ENCODE data around the gene RYR1.
"Not testable (repeated sequence)": the region's sequence is repeated elsewhere in the genome, so short reads cannot be mapped to it uniquely, and the experiment has no call there.

RYR1 gene

DNA sequence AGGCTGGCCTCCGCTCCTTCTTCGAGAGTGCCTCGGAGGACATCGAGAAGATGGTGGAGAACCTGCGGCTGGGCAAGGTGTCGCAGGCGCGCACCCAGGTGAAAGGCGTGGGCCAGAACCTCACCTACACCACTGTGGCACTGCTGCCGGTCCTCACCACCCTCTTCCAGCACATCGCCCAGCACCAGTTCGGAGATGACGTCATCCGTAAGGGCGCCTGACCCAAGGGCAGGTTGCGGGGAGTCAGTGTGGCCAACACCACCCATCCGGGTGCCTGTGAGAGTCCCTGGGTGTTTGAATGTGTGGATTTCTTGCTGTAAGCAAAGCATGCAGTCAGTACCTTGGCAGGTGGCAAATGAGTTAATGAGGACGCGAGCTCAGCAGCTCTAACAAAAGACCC is 78.8 kb downstream of the RYR1 start:
- DNase-seq (ENCODE audit: low read depth in 1 of 2, low spot score in 1 of 2): no peak

DNA sequence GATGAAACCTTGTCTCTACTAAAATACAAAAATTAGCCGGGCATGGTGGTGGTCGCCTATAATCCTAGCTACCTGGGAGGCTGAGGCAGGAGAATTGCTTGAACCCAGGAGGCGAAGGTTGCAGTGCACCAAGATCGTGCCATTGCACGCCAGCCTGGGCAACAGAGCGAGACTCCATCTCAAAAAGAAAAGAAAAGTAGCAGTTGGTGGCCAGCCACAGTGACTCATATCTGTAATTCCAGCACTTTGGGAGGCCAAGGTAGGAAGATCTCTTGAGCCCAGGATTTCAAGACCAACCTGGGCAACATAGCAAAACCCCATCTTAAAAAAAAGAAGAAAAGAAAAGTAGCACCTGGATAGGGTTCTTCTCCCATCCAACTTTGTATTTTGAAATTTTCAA is 79.7 kb downstream of the RYR1 start:
- not testable (repeated sequence) for DNase-seq (ENCODE audit: low read depth in 1 of 2, low spot score in 1 of 2)

GRCh38 chr19:38513762-38514167 is 80.3 kb downstream of the RYR1 start:
- DNase-seq (ENCODE audit: low read depth in 1 of 2, low spot score in 1 of 2): no peak

- peak; percentile 68 to 72 for DNase-seq (ENCODE audit: low read depth in 1 of 2, low spot score in 1 of 2)
Measured at GRCh38 chr19:38514812-38515633, 81.5 kb downstream of the RYR1 start.

- no peak for DNase-seq (ENCODE audit: low read depth in 1 of 2, low spot score in 1 of 2)
Measured at GRCh38 chr19:38515896-38516295, 82.4 kb downstream of the RYR1 start.

- DNase-seq (ENCODE audit: low read depth in 1 of 2, low spot score in 1 of 2): no peak
Measured at GRCh38 chr19:38516802-38517201, 83.3 kb downstream of the RYR1 start.

DNA sequence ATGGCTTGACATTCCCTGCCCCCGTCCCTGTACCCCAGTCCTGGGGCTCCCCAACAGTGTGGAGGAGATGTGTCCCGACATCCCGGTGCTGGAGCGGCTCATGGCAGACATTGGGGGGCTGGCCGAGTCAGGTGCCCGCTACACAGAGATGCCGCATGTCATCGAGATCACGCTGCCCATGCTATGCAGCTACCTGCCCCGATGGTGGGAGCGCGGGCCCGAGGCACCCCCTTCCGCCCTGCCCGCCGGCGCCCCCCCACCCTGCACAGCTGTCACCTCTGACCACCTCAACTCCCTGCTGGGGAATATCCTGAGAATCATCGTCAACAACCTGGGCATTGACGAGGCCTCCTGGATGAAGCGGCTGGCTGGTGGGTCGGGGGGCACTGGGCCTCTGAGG is 83.8 kb downstream of the RYR1 start:
- no peak for DNase-seq (ENCODE audit: low read depth in 1 of 2, low spot score in 1 of 2)

GRCh38 chr19:38517980-38518379 is 84.5 kb downstream of the RYR1 start:
- DNase-seq (ENCODE audit: low read depth in 1 of 2, low spot score in 1 of 2): not testable (repeated sequence)

DNA sequence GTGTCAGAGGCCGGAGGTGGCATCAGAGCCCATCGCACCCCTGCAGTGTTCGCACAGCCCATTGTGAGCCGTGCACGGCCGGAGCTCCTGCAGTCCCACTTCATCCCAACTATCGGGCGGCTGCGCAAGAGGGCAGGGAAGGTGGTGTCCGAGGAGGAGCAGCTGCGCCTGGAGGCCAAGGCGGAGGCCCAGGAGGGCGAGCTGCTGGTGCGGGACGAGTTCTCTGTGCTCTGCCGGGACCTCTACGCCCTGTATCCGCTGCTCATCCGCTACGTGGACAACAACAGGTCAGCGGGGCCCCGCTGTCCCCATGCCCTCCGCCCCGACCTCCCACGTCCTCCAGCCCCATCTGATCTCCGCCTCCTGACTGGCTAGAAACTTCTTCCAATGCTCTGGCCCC is 85.7 kb downstream of the RYR1 start:
- DNase-seq (ENCODE audit: low read depth in 1 of 2, low spot score in 1 of 2): no peak

GRCh38 chr19:38519988-38520387 is 86.5 kb downstream of the RYR1 start:
- DNase-seq (ENCODE audit: low read depth in 1 of 2, low spot score in 1 of 2): no peak

- DNase-seq (ENCODE audit: low read depth in 1 of 2, low spot score in 1 of 2): no peak
Measured at GRCh38 chr19:38522915-38523314, 89.4 kb downstream of the RYR1 start.

GRCh38 chr19:38523319-38523718 is 89.8 kb downstream of the RYR1 start:
- no peak for DNase-seq (ENCODE audit: low read depth in 1 of 2, low spot score in 1 of 2)

DNA sequence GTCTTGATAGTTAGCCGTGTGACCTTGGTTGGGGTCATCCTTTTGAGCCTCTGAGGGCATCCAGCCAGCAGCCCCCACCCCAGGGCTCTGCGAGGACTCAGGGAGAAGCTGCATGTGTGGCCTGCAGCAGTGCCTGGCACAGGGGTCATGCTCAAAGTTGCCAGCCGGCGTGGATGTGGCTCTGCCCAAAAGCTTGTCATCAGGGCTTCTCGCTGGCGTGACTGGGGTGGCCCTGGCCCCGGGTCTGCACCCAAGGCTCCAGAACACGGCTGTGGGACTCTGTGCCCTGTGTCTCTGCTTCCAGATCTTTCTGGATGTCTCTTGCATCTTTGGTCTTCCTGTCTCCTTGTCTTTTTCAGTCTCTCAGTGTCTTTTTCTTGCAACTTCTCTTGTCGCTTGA is 90.9 kb downstream of the RYR1 start:
- DNase-seq (ENCODE audit: low read depth in 1 of 2, low spot score in 1 of 2): no peak

- DNase-seq (ENCODE audit: low read depth in 1 of 2, low spot score in 1 of 2): no peak
Measured at GRCh38 chr19:38524994-38525634, 91.6 kb downstream of the RYR1 start.

GRCh38 chr19:38526430-38526829 is 92.9 kb downstream of the RYR1 start:
- DNase-seq (ENCODE audit: low read depth in 1 of 2, low spot score in 1 of 2): no peak

DNA sequence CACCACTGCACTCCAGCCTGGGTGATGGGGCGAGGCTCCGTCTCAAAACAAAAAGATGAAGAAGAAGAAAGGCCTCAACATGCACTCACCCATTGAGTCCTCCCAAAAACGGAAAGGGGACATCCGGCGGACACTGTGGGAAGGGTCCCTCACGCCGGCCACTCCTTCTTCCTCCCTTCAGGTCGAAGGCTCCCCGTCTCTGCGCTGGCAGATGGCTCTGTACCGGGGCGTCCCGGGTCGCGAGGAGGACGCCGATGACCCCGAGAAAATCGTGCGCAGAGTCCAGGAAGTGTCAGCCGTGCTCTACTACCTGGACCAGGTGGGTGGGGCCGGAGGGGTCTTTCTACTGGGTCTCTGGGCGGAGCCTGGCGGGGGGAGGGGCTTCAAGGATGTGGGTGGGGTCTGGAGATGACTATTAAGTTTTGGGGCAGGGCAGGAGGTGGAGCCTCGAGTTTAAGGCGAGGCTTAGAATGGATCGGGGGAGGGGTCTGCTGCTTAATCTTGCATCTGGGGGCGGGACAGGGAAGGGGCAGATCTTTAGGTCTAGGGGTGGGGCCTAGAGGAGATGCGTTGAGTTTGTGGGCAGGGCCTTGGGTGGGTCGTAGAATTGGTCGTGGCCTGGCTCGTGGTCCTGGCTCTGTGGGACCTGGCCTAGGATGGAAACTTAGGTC is 94.1 kb downstream of the RYR1 start:
- no peak for DNase-seq (ENCODE audit: low read depth in 1 of 2, low spot score in 1 of 2)

GRCh38 chr19:38528213-38528755 is 94.8 kb downstream of the RYR1 start:
- DNase-seq (ENCODE audit: low read depth in 1 of 2, low spot score in 1 of 2): no peak

GRCh38 chr19:38528931-38529330 is 95.4 kb downstream of the RYR1 start:
- DNase-seq (ENCODE audit: low read depth in 1 of 2, low spot score in 1 of 2): no peak

DNA sequence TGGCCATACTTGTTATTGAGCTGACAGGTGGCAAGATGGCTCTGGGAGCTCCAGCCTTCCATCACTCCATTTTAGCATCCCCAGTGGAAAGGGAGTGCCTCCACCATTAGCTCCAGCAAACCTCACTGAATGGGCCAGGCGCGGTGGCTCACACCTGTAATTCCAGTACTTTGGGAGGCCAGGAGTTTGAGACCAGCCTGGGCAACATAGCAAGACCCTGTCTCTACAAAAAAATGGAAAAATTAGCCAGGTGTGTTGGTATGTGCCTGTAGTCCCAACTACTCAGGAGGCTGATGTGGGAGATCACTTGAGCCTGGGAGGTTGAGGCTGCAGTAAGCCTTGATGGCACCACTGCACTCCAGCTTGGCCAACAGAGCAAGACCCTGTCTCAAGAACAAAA is 98.0 kb downstream of the RYR1 start:
- no peak for DNase-seq (ENCODE audit: low read depth in 1 of 2, low spot score in 1 of 2)

GRCh38 chr19:38532939-38533338 is 99.4 kb downstream of the RYR1 start:
- no peak for DNase-seq (ENCODE audit: low read depth in 1 of 2, low spot score in 1 of 2)

- no peak for DNase-seq (ENCODE audit: low read depth in 1 of 2, low spot score in 1 of 2)
Measured at GRCh38 chr19:38534574-38534973, 101.1 kb downstream of the RYR1 start.

GRCh38 chr19:38535212-38535611 is 101.7 kb downstream of the RYR1 start:
- no peak for DNase-seq (ENCODE audit: low read depth in 1 of 2, low spot score in 1 of 2)
